Right lobe of liver (tissue), 6 donors: ENCODE data around the gene RAB5B. TPM values are rescaled to one million over a fixed set of nuclear protein-coding genes. Genes with fewer than 3 reads are reported as not detected.

ENCODE experiments used
- ATAC-seq, 4 donors: fragments of 200-7000 bp; cut with Tn5 transposase; one replicate each; pipeline ENCODE4 v1.9.1; 2020; ENCODE audit warnings: mild to moderate bottlenecking in 4 of 4, moderate library complexity in 4 of 4
- DNase-seq, 3 donors: peaks; one replicate each; pipeline ENCODE4 v3.0.0-alpha.2; 2020
- H3K27ac ChIP-seq, 3 donors: fragments of 200-600 bp; one replicate each; pipeline ENCODE4 v1.8.0; 2022
- H3K27me3 ChIP-seq, 2 donors: fragments of 200-600 bp; one replicate each; pipeline ENCODE4 v1.8.0; 2022
- H3K36me3 ChIP-seq, 4 donors: fragments of 200-600 bp; sonication (generic) in 1 of 4; one replicate each; pipeline versions ENCODE4 v1.5.1 to v1.8.0; 2017 to 2022; ENCODE audit warnings: control low read depth in 1 of 4
- H3K4me1 ChIP-seq, 4 donors: fragments of 200-600 bp; sonication (generic) in 1 of 4; one replicate each; pipeline versions ENCODE4 v1.5.1 to v1.8.0; 2017 to 2022; ENCODE audit warnings: control low read depth in 1 of 4
- H3K4me3 ChIP-seq, 3 donors: fragments of 200-600 bp; one replicate each; pipeline ENCODE4 v1.8.0; 2022
- H3K9me3 ChIP-seq, 4 donors: fragments of 200-600 bp; sonication (generic) in 1 of 4; one replicate each; pipeline versions ENCODE4 v1.5.1 to v1.8.0; 2017 to 2022; ENCODE audit warnings: control low read depth in 1 of 4
- CTCF ChIP-seq, 4 donors: fragments of 200-600 bp in 3 of 4; fragments of 450-650 bp in 1 of 4; IDR thresholded peaks; one replicate each; pipeline versions ENCODE4 v1.5.1 to v1.8.0; 2016 to 2022; ENCODE audit warnings: antibody characterized with exemption in 4 of 4, mild to moderate bottlenecking in 2 of 4
- POLR2A ChIP-seq: fragments of 450-650 bp; IDR thresholded peaks from one replicate; pipeline ENCODE4 v1.6.1; 2017; ENCODE audit warnings: antibody characterized with exemption, mild to moderate bottlenecking
- WGBS: methylation state at CpG from one replicate; pipeline ENCODE4 v1.1.6; 2018; ENCODE audit warnings: low coverage, low lambda C conversion rate; ENCODE audit not compliant: insufficient coverage; ENCODE audit errors: missing lambda C conversion rate; 5-methylcytosine and 5-hydroxymethylcytosine counted together
- intact Hi-C, 2 donors: fragments of 100-400 bp; cut with DNase I; formaldehyde crosslinking; loops; one replicate each; pipeline versions ENCODE4 v1.11.2 to v1.14.1; 2022
- total RNA-seq, 6 experiments: library from RNA; depleted of rRNA in 2 of 6; stranded (reverse); fragments of >200 nt in 2 of 6; fragmentation: NEBNext Ultra II Directional in 3 of 6; extraction: Animal tissue kit (Norgen Biotek cat#: 25700) in 3 of 6; gene quantifications; one replicate each; pipeline versions ENCODE4 v1.1.0 to v1.2.4, GENCODE V29; 2016 to 2023
- donor health status: DM: no; HTN: yes; CAD: no.
- donor health status: DM: no; HTN: no; CAD: no.
- donor health status: DM: no; HTN: no; CAD: no.
- donor health status: DM: no; HTN: yes; CAD: no.
- donor health status: DM: no; HTN: yes; CAD: no.

Gene RAB5B
- total RNA-seq, 6 experiments from 2014 or later = 36.5 to 60.7 (median 51.6) TPM

DNA sequence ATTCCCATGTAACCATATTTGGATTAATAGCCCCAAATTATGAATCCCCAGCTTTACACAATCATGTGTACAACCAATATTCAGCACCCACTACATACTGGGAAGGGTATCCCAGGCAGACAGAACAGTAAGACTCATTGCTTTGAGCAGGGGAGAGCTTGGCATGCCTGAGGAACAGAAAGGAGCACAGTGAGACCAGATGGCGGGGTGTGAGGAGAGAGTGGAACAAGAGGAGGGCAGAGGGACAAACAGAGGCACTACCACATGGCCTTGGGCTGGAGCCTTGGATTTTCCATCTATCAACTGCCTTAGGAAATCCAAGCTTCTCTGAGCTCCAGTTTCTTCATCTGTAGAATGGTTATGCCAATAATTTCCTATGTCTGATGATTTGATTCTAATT, 39.1 kb upstream of the RAB5B start:
- H3K27me3 ChIP-seq = no peaks in the 10 kb centered on the region
- ATAC-seq (no peak), DNase-seq (no peak)
- 67% methylated on average over 1 of the region's 1 CpG for WGBS
- peaks cover 0 to 7% (median 0%) of the 10 kb centered on the region in 4 donors for H3K4me1 ChIP-seq
- H3K4me3 ChIP-seq = no peak overlapping the region
- H3K27ac ChIP-seq = no peak overlapping the region
- no peak for TF ChIP-seq POLR2A
- TF ChIP-seq CTCF (IDR thresholded peaks at IDR 0.05) = no peak
- H3K36me3 ChIP-seq = no peaks in the 10 kb centered on the region
- intact Hi-C loops = loop anchor here (5.0 to 10.0 kb wide), 4 partner anchors 100 to 192 kb away; partner anchors contain the start of genes GDF11 (in 2 of the 2), ORMDL2 (in 1 of the 2) and SARNP (in 1 of the 2)
- no peaks in the 10 kb centered on the region for H3K9me3 ChIP-seq

- intact Hi-C loops = loop anchor here (5.0 to 10.0 kb wide), 4 partner anchors 101 to 193 kb away; partner anchors contain the start of genes GDF11 (in 2 of the 2), ORMDL2 (in 1 of the 2) and SARNP (in 1 of the 2)
- ATAC-seq (peak in 1 of 4 donors; percentile 1), DNase-seq (peak in 1 of 3 donors; percentile 56)
- 57% methylated on average over 21 of the region's 26 CpGs for WGBS
- Histone ChIP-seq H3K4me3 (peak overlapping the region in 1 of 3 donors; percentile 24), H3K4me1 (peaks cover 0 to 7% (median 0%) of the 10 kb centered on the region in 4 donors), H3K27ac (peak overlapping the region in 2 of 3 donors; percentile 15 to 18), H3K9me3 (no peaks in the 10 kb centered on the region), H3K27me3 (no peaks in the 10 kb centered on the region), H3K36me3 (no peaks in the 10 kb centered on the region)
- TF ChIP-seq CTCF (IDR thresholded peaks at IDR 0.05) = no peak
Observed at GRCh38 chr12:55935738-55936151, 38.1 kb upstream of the RAB5B start.

DNA sequence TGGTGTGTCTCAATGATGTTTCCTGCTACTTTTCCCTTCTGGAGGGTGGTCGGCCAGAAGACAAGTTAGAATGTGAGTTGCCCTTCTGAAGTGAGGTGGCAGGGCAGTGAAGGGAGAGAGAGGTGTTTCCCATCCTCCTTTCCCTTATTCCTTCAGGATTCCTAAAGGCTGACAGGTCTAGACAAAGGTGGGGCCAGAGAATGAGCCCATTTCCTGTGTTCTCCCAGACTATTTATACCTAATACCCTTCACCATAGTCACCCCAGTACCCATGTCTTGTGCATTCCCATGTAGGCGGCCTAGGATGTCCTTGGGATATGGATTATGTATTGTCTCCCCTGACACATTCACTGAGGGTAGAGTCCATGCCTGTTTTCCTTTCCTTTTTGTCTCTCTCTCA, 35.9 kb upstream of the RAB5B start:
- 63% methylated on average over 2 of the region's 2 CpGs for WGBS
- H3K36me3 ChIP-seq = no peaks in the 10 kb centered on the region

GRCh38 chr12:55938826-55939501, 34.9 kb upstream of the RAB5B start:
- H3K27me3 ChIP-seq = no peaks in the 10 kb centered on the region
- no peaks in the 10 kb centered on the region for H3K36me3 ChIP-seq
- H3K4me1 ChIP-seq = no peaks in the 10 kb centered on the region
- DNase-seq (no peak), ATAC-seq (no peak)
- H3K4me3 ChIP-seq = no peak overlapping the region
- TF ChIP-seq POLR2A (no peak), CTCF (IDR thresholded peaks at IDR 0.05) (no peak)
- H3K9me3 ChIP-seq = no peaks in the 10 kb centered on the region
- 94% methylated on average over 3 of the region's 8 CpGs for WGBS
- intact Hi-C loops = loop anchor here (5.0 to 10.0 kb wide), 4 partner anchors 104 to 197 kb away; partner anchors contain the start of genes GDF11 (in 2 of the 2), ORMDL2 (in 1 of the 2) and SARNP (in 1 of the 2)
- no peak overlapping the region for H3K27ac ChIP-seq

More for the DNA sequence above, 35.9 kb upstream of the RAB5B start:
- Histone ChIP-seq H3K27ac (no peak overlapping the region), H3K9me3 (no peaks in the 10 kb centered on the region), H3K4me3 (no peak overlapping the region), H3K27me3 (no peaks in the 10 kb centered on the region), H3K4me1 (no peaks in the 10 kb centered on the region)
- ATAC-seq = no peak
- DNase-seq = no peak
- TF ChIP-seq POLR2A = no peak
- no peak for TF ChIP-seq CTCF (IDR thresholded peaks at IDR 0.05)
- intact Hi-C loops = loop anchor here (5.0 to 10.0 kb wide), 4 partner anchors 103 to 196 kb away; partner anchors contain the start of genes GDF11 (in 2 of the 2), ORMDL2 (in 1 of the 2) and SARNP (in 1 of the 2)
